ENCODE results near the gene CACNG7. TPM values are rescaled to one million over a fixed set of nuclear protein-coding genes. Genes with fewer than 3 reads are reported as not detected.

Gene CACNG7
- total RNA-seq: not detected

- TF ChIP-seq CTCF (IDR thresholded peaks at IDR 0.05; ENCODE audit: low read depth): no peak
Measured at GRCh38 chr19:53908935-53909415, at the start of gene CACNG7. Gene CACNG7, plus strand, starts transcription at chr19:53909278. Its CDS starts 3,554 bp downstream, at chr19:53912832.

- no peak for TF ChIP-seq CTCF (IDR thresholded peaks at IDR 0.05; ENCODE audit: low read depth)
Measured at GRCh38 chr19:53864308-53864836, 44.7 kb upstream of the CACNG7 start.

- TF ChIP-seq CTCF (IDR thresholded peaks at IDR 0.05; ENCODE audit: low read depth): no peak
Measured at GRCh38 chr19:53865523-53865917, 43.6 kb upstream of the CACNG7 start.

GRCh38 chr19:53865918-53866864 is 42.9 kb upstream of the CACNG7 start:
- TF ChIP-seq CTCF (IDR thresholded peaks at IDR 0.05; ENCODE audit: low read depth): no peak

GRCh38 chr19:53866865-53867224 is 42.2 kb upstream of the CACNG7 start:
- TF ChIP-seq CTCF (IDR thresholded peaks at IDR 0.05; ENCODE audit: low read depth): no peak

GRCh38 chr19:53867225-53868090 is 41.6 kb upstream of the CACNG7 start, which contains the start of gene MYADM:
Gene MYADM, plus strand, starts transcription at chr19:53867883. Its CDS starts 5,647 bp downstream, at chr19:53873530.
- no peak for TF ChIP-seq CTCF (IDR thresholded peaks at IDR 0.05; ENCODE audit: low read depth)
